Activated gamma-delta T cell treated with Interleukin-2 at 50 U/mL for 16 hours (primary cell): ENCODE results near the gene CHD9.
"Not testable (repeated sequence)": the region's sequence is repeated elsewhere in the genome, so short reads cannot be mapped to it uniquely, and the experiment has no call there.

Experiments
- DNase-seq: peaks from one replicate; pipeline ENCODE4 v3.0.0-alpha.2; 2020

CHD9 gene

DNA sequence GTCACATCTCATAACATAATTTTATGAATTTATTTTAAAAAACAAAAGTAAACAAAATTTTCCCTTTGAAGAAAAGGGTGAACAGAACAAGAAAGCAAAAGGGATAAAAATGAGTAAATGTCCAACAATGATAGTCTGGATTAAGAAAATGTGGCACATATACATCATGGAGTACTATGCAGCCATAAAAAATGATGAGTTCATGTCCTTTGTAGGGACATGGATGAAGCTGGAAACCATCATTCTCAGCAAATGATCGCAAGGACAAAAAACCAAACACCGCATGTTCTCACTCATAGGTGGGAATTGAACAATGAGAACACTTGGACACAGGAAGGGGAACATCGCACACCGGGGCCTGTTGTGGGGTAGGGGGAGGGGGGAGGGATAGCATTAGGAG, 3.5 kb upstream of the CHD9 start:
- not testable (repeated sequence) for DNase-seq

DNA sequence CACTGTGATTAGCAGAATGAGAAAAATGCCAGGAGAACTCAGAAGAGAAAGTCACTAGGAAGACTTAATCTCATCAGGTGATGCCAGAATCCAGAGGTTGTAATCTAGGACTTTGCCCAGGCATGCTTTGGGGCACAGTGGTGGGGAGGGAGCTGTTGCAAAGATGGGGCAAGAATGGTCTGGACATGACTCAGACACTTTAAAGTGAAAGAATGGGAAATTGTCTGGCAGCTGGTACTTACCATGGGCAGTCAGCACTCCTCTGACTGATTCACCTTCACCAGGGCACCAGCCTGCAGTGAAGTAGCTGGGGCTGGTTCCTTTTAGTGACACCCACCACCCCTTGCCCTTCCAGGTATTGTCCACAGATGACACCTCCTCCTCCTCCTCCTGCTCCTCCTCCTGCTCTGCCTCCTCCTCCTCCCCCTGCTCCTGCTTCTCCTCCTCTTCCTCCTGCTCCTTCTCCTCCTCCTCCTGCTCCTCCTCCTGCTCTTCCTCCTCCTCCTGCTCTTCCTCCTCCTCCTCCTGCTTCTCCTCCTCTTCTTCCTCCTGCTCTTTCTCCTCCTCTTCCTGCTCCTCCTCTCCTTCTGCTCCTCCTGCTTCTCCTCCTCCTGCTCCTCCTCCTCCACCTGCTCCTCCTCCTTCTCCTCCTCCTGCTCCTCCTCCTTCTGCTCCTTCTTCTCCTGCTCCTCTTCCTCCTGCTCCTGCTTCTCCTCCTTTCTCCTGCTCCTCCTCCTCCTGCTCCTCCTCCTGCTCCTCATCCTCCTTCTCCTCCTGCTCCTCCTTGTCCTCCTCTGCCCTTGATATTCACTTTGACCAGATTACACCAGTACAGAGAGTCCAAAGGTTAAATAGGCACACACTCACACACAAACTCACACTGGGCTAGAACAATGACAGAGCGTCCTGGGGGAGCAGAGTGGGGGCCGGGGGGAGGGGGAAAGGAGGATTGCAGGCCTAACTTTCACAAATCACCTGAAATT, 2.0 kb upstream of the CHD9 start, which contains the start of gene CHD9NB:
CHD9NB (minus strand) TSS at position 379 of the 983 bp plus-strand sequence. CDS start 8,739 bp downstream, outside the sequence.
- no peak for DNase-seq

DNA sequence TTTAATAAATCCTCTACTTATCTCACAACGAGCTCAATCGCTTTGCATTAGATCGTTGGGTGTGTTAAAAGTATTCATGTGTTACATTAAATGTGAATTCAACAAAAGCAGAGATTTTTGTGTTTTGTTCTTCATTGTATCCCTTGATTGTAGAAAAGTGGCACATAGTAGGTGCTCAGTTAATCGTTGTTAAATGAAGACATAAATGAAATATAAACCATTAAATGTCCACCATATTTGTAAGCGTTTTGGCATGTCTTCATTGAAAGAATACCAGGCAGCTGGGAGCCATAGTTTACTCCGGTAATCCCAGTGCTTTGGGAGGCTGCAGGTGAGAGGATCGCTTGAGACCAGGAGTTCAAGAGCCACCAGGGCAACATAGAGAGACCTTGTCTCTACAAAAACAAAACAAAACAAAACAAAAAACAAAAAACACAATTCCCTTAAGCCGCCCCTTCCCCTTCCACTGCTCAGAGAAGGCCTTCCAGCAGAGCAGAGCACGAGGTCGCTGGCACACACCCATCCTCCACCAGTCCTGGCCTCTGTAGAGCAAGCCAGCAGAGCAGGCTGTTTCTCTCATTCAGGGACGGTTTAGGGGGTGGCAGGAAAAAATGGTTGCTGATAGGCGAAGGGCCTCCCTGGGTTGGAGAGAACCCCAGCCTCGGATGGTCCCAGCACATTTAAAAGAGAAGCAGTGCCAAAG, 673 bp upstream of the CHD9 start:
- DNase-seq: no peak

- DNase-seq: no peak
Measured at GRCh38 chr16:53055541-53056391, 975 bp downstream of the CHD9 start.

DNA sequence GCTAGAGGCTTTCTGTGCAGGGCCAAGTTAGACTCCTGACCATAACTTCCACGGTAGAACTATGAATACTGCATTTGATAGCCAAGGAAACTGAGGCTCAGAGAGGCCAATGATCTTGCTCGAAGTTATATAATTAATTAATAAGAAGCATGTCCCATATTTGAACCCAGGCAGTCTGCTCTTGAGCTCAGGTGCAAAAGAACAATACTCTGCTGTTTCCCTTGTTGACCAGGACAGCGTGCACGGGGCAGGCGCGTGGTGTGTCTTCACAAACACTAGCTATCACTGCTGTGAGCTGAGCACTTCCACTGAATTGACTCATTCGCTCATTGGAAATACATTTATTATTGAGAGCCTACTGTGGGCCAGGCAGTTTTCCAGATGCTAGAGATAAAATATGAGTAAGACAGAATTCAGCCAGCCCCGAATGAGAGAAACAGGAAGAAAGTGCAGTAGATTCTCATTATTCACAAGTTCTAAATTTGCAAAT, 1.6 kb downstream of the CHD9 start:
- no peak for DNase-seq

DNA sequence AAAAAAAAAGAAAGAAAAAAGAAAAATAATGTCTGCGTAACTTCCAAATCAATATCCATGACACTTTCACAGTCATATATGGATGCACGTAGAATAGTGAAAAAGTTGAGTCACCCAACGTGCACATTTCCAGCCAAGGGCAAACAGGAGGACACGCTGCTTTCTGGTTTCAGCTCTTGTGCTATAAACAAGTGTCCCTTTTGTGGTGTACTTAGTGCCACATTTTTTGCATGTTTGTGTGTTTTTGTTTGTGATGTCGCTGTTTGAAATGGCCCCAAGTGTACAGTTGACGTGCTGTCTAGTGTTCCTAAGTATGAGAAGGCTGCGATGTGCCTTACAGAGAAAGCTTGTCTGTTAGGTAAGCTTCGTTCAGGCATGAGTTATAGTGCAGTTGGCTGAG, 2.9 kb downstream of the CHD9 start:
- DNase-seq: no peak

GRCh38 chr16:53058441-53058840, 3.6 kb downstream of the CHD9 start:
- DNase-seq: no peak

DNA sequence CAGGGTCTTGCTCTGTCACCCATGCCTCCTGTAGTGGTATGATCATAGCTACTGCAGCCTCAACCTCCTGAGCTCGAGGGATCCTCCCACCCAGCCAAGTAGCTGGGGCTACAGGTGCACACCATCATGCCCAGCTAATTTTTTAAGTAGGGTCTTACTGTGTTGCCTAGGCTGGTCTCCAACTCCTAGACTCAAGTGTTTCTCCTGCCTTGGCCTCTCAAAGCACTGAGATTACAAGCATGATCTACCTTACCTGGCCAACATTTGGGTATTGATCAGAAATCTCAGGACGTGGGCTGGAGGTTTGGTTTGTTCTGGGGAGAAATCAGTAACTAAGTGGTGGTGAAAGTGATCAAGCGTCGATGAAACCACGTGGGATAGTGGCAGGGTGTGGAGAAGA, 4.1 kb downstream of the CHD9 start:
- DNase-seq: no peak

DNA sequence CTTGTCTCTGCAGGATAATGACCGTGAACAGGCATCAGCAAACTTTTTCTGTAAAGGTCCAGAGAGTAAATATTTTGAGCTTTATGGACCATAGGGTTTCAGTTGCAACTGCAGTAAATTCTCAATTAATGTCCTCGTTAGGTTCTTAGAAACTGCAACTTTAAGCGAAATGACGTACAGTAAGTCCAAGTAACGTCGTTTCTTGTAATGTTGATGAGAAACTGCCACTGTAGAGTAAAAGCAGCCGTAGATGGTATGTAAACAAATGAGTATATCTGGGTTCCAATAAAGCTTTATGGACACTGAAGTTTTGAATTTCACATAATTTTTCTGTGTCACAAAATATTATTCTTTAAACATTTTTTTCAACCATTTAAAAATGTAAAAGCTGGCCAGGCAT, 4.9 kb downstream of the CHD9 start:
- DNase-seq: no peak

DNA sequence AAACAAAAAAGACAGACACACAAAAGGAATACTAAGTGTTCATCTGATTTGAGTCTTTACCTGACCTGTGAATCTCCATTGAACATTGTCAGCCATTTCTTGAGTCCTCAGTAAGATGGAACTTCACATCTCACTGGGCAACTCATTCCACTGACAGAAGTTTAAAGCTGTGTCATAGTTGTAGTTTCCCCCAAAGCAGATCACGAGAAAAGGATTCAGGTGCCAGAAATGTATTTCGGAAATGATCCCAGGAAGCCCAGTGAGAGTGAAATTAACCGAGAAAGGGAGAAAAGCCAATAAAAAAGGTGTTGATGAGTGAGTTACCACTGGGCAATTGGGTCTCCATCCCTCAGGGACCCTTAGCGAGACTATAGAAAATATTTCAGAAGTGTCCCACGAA, 6.5 kb downstream of the CHD9 start:
- no peak for DNase-seq

- no peak for DNase-seq
Measured at GRCh38 chr16:53061701-53062159, 6.9 kb downstream of the CHD9 start.

- no peak for DNase-seq
Measured at GRCh38 chr16:53064081-53064578, 9.3 kb downstream of the CHD9 start.

- DNase-seq: no peak
Measured at GRCh38 chr16:53065461-53066061, 10.8 kb downstream of the CHD9 start.

- DNase-seq: no peak
Measured at GRCh38 chr16:53067675-53068074, 12.9 kb downstream of the CHD9 start.

DNA sequence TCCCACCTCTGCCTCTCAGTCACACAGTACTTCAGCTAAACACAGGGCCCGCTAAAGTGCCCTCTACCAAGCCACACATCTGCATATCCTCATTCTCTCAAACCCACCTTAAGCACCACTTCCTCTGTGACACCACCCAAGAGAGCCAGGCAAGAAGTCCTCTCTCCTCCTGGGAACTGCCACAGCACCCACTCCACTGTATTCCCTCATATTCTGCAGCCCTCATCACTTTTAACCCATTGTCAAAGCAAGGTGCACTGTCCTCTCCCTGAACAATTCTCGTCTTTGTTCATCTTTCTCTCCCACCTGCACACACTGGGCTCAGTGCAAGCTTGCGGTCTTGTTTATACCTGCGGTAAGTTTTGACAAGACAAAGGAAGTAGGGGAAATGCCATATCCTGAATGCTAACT, 13.6 kb downstream of the CHD9 start:
- DNase-seq: peak; percentile 23

DNA sequence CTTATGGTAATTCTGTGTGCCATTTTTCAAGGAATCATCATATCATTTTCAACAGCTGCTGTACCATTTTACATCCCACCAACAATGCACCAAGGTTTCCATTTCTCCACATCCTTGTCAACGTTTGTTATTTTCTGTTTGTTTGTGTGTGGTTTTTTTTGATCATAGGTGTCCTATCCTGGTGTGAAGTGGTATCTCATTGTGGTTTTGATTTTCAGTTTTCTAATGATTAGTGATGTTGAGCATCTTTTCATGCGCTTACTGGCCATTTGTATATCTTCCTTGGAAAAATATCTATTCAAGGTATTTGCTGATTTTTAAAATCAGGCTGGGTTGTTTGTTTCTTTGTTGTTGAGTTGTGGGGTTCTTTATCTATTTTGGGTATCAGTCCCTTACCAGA, 15.0 kb downstream of the CHD9 start:
- no peak for DNase-seq

GRCh38 chr16:53071748-53072301, 17.0 kb downstream of the CHD9 start:
- no peak for DNase-seq

DNA sequence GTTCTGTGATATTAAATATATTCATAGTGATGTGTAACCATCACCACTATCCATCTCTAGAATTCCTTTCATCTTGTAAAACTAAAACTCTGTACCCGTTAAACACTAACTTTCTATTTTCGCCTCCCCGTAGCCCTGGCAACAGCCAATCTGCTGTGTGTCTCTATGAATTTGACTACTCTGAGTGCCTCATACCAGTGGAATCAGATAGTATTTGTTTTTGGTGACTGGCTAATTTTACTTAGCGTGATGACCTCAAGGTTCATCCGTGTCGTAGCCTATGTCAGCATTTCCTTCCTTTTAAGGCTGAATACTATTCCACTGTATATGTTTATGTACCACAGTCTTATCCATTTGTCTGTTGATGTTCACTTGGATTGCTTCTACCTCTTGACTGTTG, 18.2 kb downstream of the CHD9 start:
- DNase-seq: no peak

GRCh38 chr16:53074296-53074695, 19.5 kb downstream of the CHD9 start:
- DNase-seq: not testable (repeated sequence)

- DNase-seq: not testable (repeated sequence)
Measured at GRCh38 chr16:53075461-53075860, 20.7 kb downstream of the CHD9 start.

GRCh38 chr16:53078247-53078646, 23.5 kb downstream of the CHD9 start:
- no peak for DNase-seq
